Islet precursor cell (in vitro differentiated cells): Measurements from ENCODE around the gene PYGM.

Experiments
- DNase-seq: peaks from one replicate; pipeline ENCODE4 v3.0.0-alpha.2; 2018

PYGM gene

DNA sequence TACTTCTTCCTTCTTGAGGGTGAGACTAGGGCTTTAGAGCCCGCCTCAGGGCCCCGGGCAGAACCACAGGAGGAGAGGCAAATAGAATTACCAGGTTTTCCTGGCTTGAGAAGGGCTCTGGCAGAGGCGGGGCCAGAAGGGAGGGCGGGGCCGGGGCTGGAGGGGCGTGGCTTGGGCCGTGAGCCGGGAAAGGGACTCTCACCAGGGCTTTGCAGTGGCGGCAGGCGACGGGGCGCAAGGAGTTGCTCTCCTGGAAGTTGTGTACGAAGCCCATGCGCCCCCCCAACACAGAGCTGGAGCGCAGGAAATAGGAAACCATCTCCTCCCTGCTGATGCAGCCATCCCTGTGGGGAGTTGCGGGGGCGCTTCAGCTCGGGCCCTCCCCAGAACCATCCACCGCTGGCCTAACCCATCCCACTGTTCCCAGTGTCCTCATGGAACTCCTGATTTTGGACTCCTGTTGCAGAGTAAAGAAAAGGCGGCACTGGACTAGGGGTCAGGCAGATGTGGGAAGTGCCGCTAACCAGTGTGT, 29.9 kb downstream of the PYGM start:
- peak; percentile 93 for DNase-seq

DNA sequence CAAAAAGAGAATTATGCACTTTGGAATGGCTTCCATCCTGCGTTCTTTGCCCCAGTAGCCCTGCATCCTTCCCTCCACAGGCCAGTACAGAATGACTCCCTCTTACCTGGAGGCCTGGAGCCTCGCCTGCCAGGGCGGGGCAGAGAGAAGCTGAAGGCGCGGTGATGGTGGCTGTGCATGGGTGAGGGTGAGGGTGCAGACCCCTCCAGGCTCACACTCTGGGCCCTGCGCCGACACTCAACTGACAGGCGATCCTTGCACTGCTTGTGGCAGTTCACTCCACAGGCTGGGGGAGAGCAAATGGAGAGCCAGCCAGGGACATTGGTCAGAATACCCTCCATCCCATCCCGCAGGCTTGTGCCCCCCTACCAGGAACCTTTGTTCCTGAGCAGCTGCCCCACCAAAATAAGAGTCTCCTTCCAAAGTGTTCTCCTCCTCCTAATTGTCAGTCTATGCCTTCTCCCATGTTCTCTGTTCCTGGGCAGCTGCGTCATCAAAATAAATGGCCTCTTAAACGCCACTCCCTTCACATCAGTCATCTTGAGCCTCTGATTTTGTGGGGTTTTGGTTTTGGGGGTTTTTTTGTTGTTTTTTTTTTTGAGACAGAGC, 30.9 kb downstream of the PYGM start:
- DNase-seq: peak; percentile 35

DNA sequence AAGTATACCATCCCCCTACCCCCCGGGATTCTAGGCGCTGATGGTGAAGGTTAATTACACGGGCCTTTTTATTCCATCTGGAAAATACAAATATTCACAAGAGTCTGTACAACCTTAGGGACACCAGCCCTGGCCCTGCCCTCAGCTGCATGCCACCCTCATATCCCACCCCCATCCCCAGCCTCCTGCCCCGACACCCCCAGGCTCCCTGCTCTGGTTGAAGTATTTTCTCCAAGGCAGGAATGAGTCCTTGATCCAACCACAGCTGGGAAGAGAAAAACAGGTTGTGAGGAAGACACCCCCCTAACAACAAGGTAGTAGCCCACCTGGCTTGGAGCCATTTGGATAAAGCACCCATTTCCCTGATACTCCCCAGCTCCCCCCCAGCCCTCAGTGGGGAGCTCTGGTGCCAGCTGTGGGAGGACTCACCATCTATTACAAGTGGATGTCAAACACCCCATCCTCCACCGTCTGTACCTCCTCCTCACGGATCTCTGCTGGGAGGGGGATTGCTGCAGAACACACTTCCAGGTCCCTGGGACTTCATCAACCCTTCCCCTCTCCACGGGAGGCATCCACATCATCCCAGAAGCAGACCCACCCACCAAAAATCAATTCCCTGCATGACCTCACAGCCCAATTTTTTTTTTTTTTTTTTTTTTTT, 32.8 kb downstream of the PYGM start:
- peak; percentile 28 for DNase-seq

DNA sequence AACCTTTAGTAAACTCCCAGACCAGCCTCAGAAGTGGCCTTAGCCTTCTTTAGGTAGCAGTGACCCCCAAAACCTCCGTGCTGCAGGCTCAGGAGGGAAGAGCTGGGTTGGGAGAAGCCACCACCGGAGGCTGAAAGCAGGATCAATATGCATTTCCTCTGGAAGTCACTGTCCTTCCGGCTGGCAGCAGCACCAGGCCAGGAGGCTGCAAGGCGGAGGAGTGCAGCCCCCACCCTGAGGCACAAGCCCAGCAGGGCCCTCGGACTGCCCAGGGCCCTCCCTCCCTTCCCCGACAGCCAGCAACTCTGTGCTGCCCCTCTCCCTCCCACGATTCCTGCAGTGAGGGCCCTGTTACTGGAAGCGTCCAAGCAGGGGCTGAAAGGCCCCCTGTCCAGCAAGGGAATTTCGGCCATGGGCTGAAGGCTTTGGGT, 33.5 kb downstream of the PYGM start:
- peak; percentile 66 for DNase-seq

DNA sequence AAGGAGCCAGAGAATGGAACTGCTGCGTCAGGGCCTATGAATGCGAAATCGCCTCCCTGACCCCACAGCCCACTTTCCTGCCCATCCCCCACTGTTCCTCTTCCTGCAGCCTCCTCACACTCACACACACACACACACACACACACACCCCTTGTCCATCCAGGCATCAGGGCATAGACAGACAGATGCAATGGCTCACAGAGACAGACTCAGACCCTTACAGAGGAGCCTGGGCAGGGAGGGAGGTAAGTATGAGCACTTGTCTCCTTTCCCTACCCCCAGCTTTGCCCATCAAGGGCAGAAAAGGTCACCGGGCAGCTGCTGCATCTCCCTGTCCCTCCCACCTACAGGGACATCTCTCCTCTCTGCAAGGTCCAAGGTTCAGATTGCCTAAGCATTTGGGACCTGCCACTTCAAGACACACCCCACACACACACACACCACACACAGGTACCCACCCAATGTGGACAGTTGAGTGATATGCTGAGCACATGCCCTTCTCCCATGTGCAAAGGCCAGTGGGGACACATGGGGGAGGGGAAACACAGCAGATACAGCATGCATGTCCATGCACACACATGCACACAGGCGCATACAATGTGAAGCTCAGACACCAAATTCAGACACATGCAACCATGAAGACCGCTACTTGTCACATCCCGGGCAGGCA, 34.8 kb downstream of the PYGM start:
- peak; percentile 45 for DNase-seq

DNA sequence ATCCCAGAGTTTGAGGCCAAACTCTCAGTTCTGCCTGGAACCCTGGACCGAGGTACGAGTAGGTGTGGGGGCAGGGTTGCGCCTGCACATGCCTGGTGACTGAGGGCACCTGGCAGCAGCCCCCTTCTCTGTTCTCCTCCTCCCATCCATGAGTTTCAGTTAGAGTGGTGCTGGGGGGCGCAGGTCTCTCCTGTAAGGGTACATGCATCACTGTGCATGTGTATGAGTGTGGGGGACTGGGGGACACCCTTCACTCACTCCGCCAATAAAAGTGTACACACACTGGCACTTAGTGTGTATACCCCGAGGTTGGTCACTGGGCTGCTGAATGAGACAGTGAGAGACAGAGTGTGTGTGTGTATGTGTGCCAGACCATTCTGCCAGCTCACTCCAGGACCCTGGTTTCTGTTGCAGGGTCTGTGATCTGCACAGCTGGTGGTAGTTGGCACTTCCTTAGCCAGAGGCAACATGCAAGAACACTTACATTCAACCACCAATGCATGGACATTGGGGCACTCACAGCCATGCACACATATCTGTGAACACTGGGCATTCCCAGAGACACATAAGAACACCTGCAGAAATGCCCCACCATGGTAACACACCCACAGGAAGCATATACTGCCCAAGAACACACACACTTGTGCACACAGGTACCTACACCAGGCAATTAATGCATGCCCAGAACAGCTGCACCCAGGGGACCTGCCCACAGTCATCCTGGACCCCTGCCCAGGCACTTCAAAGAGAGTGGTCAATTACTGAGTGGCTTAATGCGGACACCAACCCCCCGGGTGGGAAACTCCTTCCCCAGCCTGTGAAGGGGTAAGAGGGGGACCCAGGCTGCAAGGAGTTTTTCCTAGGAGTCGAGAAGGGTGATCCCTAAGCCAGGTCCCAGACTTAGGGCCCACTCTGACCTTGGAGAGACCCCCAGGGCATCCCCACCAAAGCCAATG, 35.6 kb downstream of the PYGM start:
- DNase-seq: peak; percentile 42

DNA sequence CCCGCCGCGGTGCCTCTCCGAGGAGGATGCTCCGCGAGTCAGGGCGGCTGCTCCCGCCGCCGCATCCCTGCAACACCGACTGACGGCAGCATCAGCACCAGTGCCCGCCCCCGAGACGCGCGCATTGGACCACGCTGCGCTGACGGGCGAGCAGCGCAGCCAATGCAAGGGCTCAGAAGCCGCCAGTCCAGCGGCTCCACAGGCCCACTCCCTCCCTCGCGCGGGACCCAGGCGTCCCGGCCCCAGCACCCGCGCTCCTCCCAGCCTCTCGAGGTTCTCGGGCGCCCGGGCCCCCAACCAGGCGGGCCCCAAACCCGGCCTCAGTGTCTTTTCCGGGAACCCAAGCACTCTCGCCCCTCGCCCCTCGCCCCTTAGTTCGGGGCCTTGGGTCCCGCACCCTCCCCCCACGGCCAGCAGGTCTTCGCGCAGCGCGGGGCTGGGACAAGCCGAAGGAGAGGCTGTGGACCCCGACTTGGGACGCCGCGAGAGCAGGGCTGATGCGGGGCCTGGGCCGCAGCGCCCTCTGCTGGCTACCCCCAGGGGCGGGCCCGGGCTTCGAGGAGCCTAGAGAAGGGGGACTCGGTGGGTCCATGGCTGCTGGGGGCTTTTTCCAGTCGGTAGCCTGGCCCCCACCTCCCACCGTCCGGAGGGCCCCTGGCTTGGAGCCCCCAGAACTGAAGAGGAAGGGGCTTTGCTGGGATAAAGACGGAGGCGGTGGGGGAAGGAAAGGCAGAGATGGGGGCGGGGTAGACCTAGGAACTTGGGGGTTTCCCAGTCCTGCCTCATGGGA, 36.5 kb downstream of the PYGM start, which contains the start of gene NRXN2:
Gene NRXN2, minus strand, starts transcription at position 81 of the 790 bp plus-strand sequence. CDS start 9,498 bp downstream, outside the sequence.
- DNase-seq: peak; percentile 91

DNA sequence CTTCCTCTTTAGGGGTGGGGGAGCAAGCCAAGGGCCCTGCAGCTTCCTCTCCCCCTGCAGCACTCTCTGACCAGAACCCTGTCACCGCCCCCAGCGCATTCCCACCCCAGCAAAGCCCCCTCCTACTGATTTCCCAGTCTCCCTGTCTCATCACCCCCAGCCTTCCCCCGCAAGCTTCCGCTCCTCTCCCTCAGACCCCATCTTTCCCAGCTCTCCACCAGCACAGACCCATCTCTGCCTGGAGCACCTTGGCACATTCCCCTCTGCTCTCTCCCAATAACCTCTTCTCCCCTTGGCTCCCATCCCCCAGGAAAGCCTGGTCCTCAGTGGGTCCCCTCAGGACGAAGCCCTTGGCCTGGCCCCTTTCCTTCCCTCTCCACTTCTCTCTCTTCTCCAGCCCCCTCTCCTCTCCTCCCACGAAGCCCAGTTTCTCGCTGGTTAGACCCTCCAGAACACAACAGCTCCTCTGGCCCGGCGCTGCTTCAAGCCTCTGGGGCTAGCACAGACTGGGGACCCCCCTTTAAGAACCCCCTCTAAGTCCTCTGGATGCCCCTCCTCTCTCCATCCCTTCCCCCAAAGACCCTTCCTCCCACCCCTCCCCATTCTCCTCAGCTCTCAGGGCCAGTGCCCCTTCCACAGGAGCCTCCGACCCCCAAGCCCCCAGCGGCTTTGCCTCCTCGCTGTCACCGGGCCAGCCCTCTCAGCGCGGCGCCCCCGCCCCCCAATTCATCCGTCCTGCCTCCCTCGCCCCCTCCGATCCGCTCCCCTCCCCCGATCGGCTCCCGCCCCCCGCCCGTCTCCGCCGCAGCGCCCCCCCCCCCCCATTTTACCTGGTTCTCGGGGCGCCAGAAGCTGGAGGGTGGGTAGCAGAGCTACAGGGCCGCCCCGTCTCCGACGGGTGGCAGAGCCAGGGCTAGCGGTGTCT, 37.4 kb downstream of the PYGM start:
- DNase-seq: no peak

DNA sequence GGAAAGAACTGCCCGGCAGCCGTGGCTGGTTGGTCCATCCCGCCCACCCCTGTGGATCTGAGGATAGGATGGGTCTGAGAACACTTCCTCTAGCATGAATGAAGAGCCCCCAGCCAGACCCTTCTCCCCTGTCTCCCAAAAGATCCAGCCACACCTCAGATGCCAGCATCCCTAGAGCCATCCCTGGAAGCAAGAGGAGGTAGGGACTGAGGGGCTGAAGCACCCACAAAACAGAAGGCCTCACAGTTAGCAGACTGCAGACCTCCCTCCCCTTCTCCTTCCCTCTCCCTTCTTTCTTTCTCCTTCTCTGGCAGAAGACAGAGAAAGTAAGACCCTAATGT, 38.4 kb downstream of the PYGM start:
- no peak for DNase-seq

DNA sequence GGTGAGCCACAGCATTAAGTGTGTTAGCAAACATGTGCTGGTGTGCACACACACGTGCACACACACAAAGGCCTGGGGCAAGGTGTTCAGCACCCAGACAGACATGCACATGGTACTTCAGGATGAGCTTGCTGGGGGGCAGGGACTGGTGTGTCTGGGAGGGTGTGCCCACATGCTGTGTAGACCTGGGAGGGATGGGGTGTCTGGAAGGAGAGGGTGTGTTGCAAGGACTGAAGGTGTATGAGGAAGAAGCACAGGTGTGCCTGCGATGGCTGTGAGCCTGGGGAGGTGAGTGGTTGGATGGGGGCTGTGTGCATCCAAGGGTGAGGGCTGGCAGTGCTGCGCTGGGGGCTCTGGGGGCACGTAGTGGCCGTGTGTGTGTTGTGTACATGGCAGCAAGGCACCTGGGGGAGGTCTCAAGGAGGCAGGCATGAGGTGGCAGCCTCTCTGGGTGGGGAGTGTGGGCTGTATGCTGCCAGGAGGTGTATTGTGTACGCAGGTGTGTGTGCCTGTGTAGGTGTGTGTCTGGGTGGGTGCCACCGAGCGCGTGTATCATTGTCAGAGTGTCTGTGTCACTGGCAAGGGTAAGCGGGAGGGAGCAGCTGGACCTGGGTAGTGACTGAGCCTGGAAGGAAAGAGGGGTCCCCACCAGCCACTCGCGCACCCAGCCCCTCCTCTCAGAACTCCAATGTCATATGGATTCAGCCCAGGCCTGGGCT, 39.0 kb downstream of the PYGM start:
- DNase-seq: peak; percentile 44

DNA sequence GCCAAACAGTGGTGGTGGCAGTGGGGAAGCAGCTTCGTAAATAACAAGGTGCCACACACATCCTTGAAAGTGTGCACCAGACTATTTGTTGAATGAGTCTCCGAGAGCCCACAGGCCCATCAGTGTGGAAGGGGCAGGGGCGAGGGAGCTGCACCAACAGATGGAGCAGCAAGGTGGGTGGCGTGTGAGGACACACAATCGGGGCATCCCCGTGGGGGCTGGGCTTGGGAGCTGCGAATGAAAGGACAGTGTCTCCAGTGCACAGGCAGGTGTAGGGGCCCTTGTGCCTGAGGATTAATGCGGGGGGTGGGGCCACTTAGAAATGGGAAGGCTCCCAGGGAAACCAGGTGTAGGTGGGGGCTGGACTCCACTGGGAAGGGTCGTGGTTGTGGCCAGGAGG, 39.6 kb downstream of the PYGM start:
- DNase-seq: peak; percentile 42

DNA sequence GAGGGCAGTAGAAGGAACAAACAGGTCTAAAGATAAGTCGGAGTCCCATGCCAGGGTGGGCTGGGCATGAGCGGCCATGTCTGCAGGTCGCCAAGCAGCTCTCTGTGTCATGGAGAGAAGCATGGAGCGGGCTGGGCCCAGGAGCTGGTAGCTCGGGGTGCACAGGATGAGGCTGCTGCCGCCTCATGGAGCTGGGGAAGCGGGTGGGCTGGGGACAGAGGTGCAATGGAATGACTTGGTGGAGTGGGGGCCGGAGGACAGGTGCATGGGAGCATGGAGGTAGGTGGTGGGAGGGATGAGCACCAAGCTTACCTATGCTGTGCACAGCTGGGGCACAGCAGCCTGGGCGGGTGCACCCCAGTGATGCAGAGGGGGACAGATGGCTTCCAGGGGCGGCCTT, 40.4 kb downstream of the PYGM start:
- peak; percentile 46 for DNase-seq

DNA sequence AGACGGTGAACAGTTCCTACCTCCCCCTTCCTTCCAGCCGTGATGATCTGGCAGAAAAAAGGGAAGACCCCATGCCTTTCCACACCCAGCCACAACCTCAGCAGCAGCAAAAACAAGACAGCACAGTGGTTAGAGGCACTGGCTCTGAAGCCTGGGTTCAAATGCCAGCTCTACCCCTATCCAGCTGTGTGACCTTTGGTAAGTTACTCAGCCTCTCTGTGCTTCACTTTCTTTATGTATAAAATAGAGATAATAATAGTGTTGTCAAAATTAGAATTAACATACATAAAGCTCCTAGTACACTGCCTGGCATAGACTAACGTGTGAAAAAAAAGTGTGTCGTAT, 41.0 kb downstream of the PYGM start:
- no peak for DNase-seq

DNA sequence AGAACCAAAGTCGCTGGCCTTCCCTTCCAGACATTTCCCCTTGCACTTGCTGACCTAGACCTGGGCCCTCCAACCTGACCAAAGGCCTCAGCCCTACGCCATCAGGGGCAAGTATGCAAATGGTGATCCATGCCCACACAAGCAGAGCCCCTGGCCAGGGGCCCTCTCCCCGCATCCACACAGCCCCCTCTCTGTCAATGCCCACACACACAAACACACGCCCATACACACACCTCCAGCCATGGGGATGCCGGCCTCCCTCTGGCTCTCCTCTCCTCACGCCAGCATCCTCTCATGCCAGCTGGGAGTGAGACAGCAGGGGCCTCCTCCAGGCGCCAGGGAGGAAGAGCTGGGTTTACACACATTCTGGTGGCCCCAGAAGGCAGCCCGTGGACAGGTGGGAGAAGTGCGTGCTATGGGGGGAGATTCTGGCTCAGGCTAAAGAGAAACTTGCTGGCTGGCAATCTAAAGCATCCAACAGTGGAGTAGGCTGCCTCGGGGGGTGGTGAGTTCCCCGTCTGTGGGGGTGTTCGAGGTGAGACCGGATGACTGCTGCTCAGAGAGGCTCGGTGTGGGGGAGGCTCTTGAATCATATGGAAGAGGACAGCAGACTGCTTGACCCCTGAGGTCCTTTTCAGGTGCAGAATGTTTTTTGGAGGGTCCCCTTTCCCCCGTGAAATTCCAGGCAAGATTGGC, 41.5 kb downstream of the PYGM start:
- DNase-seq: peak; percentile 45

DNA sequence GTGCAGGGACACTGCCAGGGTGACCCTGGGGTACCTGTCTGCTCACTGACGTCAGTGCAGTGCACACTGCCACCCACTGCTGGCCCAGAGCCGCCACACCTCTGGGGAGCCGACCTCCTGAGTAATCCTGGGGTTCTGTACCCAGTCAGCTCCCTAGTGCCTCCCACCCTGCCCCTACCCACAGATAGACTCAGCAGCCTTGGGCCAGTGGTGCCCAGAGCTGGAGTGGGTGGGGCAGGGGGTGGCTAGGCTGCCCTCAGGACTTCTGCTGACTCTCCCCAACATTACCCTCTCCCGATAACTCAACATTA, 42.6 kb downstream of the PYGM start:
- DNase-seq: peak; percentile 42

DNA sequence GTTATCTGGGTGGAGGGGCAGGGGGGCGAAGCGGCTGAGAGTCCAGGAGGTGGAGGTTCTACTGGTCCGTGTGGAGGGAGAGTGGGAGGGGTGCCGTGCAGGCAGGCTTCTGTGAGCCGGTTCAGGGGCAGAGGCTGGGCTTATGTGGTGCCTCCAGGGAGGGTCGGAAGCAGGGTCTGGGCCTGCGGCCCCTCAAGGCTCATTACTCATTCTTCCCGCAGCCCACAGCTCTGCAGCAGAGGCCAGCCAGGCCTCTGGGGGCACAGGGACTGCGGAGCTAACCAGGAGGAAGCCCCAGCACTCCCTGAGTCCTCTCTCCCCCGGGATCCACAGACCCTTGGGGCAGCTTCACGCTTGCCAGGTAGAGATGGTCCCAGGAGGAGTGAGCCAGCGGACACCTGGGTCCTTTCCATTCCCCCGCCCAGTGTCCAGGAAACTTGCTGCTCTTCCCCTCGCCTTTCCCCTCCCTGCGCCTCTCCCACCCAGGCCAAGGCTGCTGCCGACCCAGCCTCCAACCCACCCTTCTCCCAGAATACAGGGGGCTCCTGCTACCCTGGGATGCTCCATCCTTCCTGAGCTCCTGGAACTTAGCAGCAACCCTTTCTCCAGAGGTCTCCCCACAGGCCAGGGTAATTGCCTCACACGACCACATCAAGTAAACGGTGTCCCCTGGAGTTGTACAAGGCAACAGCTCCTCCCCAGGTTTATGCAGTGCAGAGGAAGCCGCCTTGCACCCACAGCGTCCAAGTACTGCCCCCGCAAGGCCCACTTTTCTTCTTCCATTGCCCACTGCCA, 43.1 kb downstream of the PYGM start:
- DNase-seq: peak; percentile 72

DNA sequence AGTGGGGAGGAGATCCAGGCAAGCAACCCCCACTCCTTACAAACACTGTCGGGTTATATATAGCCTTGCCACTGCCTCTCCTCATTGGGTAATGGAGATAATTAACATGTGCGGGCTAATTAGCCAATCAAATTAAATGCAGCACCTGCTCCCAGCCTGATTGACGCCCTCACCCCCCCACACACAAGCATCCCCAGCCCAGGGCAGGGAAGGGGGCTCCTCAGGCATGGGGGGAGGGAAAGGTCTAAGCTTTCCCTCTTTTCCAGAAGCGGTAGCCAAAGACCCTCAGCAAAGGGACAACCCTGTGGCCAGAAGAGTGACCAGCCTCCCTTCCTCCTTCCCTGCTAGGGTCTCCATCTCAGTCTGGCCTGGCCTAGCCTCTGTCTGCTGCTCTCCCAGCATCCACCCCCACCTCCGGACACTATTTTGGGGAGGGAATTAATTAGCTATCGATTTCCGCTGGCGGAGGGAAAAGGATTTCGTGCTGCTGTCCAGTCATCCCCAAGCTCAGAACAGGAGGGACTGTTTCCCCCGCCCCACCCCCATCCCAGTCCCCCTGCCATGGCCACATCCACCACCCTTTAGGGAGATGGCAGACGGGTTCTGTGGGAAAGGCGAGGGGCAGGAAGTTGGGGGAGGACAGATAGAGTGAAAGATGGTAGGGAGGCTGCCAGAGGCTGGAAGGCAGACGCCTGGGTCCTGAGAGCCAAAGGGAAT, 43.9 kb downstream of the PYGM start:
- DNase-seq: no peak

DNA sequence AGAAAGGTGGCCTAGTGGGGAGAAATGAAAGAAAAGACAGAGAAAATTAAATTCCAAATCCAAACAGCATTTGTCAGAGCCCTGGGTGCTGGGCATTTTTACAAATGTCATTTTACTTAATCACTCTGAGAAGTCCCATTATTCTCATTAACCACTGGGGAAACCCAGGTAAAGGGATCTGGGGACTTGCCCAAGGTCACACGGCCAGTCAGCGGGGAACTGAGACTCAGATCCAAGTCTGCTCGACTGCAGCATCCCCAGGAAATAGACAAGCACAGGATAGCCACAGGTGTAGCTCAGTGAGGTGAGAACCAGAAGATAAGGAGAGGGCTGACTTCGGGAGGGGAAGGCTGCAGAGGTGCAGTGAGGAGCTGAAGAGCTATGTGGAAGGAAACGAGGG, 44.7 kb downstream of the PYGM start:
- no peak for DNase-seq
